Lung (tissue), 12 donors: ENCODE results near the gene ATXN1L. TPM values are rescaled to one million over a fixed set of nuclear protein-coding genes. Genes with fewer than 3 reads are reported as not detected.
A peak's percentile ranks its signal among the peaks of the same experiment; 100 is the strongest.

Source experiments
- ATAC-seq: fragments of 200-7000 bp; cut with Tn5 transposase; one replicate; pipeline ENCODE4 v1.9.1; 2020; ENCODE audit warnings: moderate number of reproducible peaks; ENCODE audit not compliant: insufficient read depth, low FRiP score
- DNase-seq, 3 donors: peaks; one replicate each; pipeline ENCODE4 v3.0.0-alpha.2; 2013 to 2017
- H3K27ac ChIP-seq, 2 donors: one replicate each; pipeline ENCODE4 v1.5.1; 2013; ENCODE audit warnings: mild to moderate bottlenecking in 2 of 2, moderate library complexity in 2 of 2, control low read depth in 1 of 2, inconsistent platforms in 1 of 2, low read depth in 1 of 2, low read length in 1 of 2
- H3K27me3 ChIP-seq, 3 donors: one replicate each; pipeline ENCODE4 v1.5.1; 2013; ENCODE audit warnings: low read length in 2 of 3; ENCODE audit not compliant: control insufficient read depth in 3 of 3, insufficient read depth in 3 of 3
- H3K36me3 ChIP-seq, 4 donors: one replicate each; pipeline ENCODE4 v1.5.1; 2013; ENCODE audit warnings: low read length in 4 of 4, mild to moderate bottlenecking in 1 of 4, moderate library complexity in 1 of 4; ENCODE audit not compliant: control insufficient read depth in 4 of 4, insufficient read depth in 4 of 4
- H3K4me1 ChIP-seq, 5 donors: one replicate each; pipeline ENCODE4 v1.5.1; 2013; ENCODE audit warnings: low read length in 5 of 5, mild to moderate bottlenecking in 2 of 5, moderate library complexity in 1 of 5; ENCODE audit not compliant: control insufficient read depth in 5 of 5, insufficient read depth in 5 of 5
- H3K4me3 ChIP-seq: one replicate; pipeline ENCODE4 v1.5.1; 2013; ENCODE audit warnings: mild to moderate bottlenecking, control low read depth, moderate library complexity
- H3K9ac ChIP-seq, 2 donors: one replicate each; pipeline ENCODE4 v1.5.1; 2013; ENCODE audit warnings: low read length in 2 of 2, control low read depth in 1 of 2; ENCODE audit not compliant: insufficient read depth in 1 of 2
- H3K9me3 ChIP-seq, 4 donors: one replicate each; pipeline ENCODE4 v1.5.1; 2013; ENCODE audit warnings: low read length in 3 of 4, mild to moderate bottlenecking in 1 of 4, moderate library complexity in 1 of 4; ENCODE audit not compliant: control insufficient read depth in 4 of 4, insufficient read depth in 3 of 4
- WGBS, 2 donors: extraction: QIAGEN DNeasy Blood & Tissue Kit; methylation state at CpG; one replicate each; pipeline ENCODE4 v1.1.7; 2013; 5-methylcytosine and 5-hydroxymethylcytosine counted together
- polyA plus RNA-seq, 2 donors: library from polyadenylated mRNA; stranded (reverse); fragments of 200-250 nt; gene quantifications; one replicate each; pipeline ENCODE4 v1.2.1, GENCODE V29; 2013
- total RNA-seq, 2 donors: library from RNA; depleted of rRNA in 1 of 2; stranded (reverse); fragments of >200 nt in 1 of 2; gene quantifications; one replicate each; pipeline ENCODE4 v1.2.1, GENCODE V29; 2014 to 2021
- TF ChIP-seq, protein P1 (sequence below): IDR thresholded peaks from 2 replicates; pipeline ENCODE4 v1.5.1; 2012; ENCODE audit warnings: mild to moderate bottlenecking; ENCODE audit errors: control extremely low read depth, extremely low read depth
- donor health status: control.
- donor health status: control.
- donor health status: Bipolar disorder and iron deficiency.
- donor health status: healthy.
- donor health status: DM: yes; HTN: yes; CAD: no.

ATXN1L gene
- total and polyA plus RNA-seq, 4 donors, result 7.3 to 25.7 (median 18.5) TPM

DNA sequence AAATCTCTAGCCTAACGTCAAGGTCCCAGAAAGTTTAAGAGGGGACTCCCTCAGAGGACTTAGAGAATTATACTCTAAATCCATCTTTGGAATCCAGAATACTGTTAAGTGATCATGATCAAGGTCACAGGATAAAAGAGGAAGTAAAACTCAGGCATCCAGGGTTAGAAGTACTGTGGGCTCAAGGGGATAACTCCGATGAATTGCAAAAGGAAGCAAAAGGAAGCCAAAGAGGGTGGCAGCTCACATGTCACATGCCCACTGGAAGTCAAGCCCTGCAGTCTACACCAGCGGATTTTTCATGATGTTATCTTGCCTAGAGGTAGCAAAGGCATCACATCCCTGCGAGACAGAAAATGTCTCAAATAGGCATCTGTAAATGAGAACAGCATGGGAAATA is 34.4 kb downstream of the ATXN1L start:
- WGBS, 2 donors, result 35 to 74% methylated on average over 4 of the region's 4 CpGs
- H3K36me3 ChIP-seq, result peaks cover 5 to 27% (median 10%) of the 10 kb centered on the region in 4 donors
- no peak overlapping the region for H3K4me3 ChIP-seq
- H3K27me3 ChIP-seq, result no peaks in the 10 kb centered on the region
- TF ChIP-seq, protein P1, sequence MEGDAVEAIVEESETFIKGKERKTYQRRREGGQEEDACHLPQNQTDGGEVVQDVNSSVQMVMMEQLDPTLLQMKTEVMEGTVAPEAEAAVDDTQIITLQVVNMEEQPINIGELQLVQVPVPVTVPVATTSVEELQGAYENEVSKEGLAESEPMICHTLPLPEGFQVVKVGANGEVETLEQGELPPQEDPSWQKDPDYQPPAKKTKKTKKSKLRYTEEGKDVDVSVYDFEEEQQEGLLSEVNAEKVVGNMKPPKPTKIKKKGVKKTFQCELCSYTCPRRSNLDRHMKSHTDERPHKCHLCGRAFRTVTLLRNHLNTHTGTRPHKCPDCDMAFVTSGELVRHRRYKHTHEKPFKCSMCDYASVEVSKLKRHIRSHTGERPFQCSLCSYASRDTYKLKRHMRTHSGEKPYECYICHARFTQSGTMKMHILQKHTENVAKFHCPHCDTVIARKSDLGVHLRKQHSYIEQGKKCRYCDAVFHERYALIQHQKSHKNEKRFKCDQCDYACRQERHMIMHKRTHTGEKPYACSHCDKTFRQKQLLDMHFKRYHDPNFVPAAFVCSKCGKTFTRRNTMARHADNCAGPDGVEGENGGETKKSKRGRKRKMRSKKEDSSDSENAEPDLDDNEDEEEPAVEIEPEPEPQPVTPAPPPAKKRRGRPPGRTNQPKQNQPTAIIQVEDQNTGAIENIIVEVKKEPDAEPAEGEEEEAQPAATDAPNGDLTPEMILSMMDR, result no peak
- H3K9me3 ChIP-seq, result no peaks in the 10 kb centered on the region
- no peak overlapping the region for H3K27ac ChIP-seq
- DNase-seq (no peak), ATAC-seq (no peak)
- peaks cover 0 to 9% (median 0%) of the 10 kb centered on the region in 5 donors for H3K4me1 ChIP-seq
- no peak overlapping the region for H3K9ac ChIP-seq

DNA sequence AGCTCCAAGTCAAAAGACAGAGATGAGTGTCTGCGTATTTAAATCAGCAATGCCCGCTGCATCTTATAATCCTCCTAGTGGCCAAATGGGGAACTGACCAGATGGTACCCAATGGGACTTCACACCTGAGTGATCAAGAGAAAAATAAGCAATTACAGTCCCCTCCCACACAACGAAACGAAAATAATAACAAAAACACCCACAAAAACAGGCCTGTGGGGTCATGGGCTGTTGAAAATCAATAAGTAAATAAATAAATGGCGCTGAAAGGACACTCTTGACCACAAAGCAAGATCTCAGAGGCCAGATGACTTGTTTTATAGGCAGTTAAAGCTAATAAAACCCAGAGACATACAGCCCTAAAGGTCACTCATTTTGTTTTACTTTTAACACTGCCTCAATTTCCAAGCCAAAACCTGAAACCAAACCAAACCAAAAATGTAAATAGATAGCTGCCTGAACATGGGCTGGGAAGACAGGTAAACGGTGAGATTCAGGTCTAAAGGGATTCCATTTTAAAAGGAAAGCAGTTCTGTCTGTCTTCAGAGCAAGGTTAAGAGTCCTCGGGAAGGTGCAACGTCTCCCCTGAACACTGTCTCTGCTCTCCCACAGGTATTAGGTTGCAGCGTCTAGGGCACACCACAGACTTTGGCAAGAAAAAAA is 36.9 kb downstream of the ATXN1L start:
- TF ChIP-seq, protein P1, result peak; percentile 75
- peaks cover 0 to 24% (median 9%) of the 10 kb centered on the region in 4 donors for H3K36me3 ChIP-seq
- H3K27ac ChIP-seq, result peak overlapping the region in 1 of 2 donors; percentile 32
- H3K4me3 ChIP-seq, result peak overlapping the region; percentile 82
- no peaks in the 10 kb centered on the region for H3K9me3 ChIP-seq
- peaks cover 0 to 9% (median 0%) of the 10 kb centered on the region in 5 donors for H3K4me1 ChIP-seq
- no peak overlapping the region for H3K9ac ChIP-seq
- 7 to 11% methylated on average over 9 of the region's 9 CpGs for WGBS, 2 donors
- DNase-seq (peak; percentile 57 to 82 (median 81)), ATAC-seq (peak; percentile 49)
- H3K27me3 ChIP-seq, result no peaks in the 10 kb centered on the region

DNA sequence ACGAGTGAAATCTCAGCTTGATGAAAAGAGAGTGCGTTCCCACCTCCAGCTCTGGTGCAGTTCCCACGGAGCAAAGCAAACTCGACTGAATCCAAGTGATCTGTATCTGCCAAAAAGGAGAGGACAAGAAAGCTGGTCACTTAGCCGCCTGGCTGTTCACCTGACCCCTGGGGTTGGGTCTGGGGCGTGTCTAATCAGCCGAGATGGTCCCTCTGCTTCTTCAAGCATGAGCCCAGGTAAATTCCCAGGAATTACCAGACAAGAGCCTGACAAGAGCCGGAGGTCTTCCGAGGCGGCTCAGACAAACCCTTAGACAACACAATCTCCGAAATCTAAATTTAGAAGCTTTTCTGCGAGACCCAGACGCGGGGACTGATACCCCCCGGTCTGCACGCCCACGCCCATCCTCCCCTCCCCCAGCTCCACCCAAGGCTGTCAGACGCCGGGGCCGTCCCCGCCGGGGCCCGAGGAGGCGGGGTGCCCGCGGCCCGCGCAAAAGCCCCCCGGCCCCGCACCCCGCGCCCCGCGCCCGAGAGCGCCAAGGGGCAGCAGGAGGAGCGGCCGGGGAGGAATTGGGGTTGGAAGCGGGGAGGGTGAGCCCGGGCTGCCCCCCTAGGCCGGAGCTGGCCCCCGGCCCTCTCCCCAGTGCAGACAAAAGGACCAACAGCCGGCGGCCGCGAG is 37.5 kb downstream of the ATXN1L start:
- peaks cover 0 to 23% (median 9%) of the 10 kb centered on the region in 4 donors for H3K36me3 ChIP-seq
- 1% methylated on average over 33 to 46 of the region's 46 CpGs for WGBS, 2 donors
- H3K27ac ChIP-seq, result peak overlapping the region; percentile 76 to 85
- H3K9me3 ChIP-seq, result no peaks in the 10 kb centered on the region
- DNase-seq (peak; percentile 54 to 69 (median 59)), ATAC-seq (peak; percentile 7)
- no peaks in the 10 kb centered on the region for H3K27me3 ChIP-seq
- peak overlapping the region in 1 of 2 donors; percentile 70 for H3K9ac ChIP-seq
- TF ChIP-seq, protein P1, result no peak
- H3K4me3 ChIP-seq, result peak overlapping the region; percentile 82
- H3K4me1 ChIP-seq, result peaks cover 0 to 9% (median 0%) of the 10 kb centered on the region in 5 donors
